ENCODE results near the gene GTF2A1L.

DNA sequence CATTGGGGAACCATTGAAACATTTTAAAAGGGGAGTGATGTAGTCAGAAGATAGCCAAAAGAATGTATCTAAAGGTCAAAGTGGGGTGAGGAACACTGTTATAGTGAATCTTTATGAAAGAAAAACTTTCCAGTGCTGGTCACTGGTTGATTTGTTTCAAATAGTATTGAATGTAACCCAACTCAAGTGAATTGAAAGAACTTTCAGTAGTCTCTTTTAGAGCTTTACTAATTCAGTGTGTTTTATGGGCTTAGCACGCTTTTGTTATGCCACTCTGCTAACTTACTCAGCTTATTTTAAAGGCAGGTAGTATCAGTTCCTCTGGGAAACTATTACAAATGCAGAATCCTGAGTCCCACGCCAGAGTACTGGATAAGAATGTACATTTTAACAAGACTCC is 57.3 kb downstream of the GTF2A1L start:
- TF ChIP-seq, protein P1, sequence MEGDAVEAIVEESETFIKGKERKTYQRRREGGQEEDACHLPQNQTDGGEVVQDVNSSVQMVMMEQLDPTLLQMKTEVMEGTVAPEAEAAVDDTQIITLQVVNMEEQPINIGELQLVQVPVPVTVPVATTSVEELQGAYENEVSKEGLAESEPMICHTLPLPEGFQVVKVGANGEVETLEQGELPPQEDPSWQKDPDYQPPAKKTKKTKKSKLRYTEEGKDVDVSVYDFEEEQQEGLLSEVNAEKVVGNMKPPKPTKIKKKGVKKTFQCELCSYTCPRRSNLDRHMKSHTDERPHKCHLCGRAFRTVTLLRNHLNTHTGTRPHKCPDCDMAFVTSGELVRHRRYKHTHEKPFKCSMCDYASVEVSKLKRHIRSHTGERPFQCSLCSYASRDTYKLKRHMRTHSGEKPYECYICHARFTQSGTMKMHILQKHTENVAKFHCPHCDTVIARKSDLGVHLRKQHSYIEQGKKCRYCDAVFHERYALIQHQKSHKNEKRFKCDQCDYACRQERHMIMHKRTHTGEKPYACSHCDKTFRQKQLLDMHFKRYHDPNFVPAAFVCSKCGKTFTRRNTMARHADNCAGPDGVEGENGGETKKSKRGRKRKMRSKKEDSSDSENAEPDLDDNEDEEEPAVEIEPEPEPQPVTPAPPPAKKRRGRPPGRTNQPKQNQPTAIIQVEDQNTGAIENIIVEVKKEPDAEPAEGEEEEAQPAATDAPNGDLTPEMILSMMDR (conservative IDR thresholded peaks at IDR 0.05; ENCODE audit: low read depth in 2 of 2): no peak
- TF ChIP-seq EZH2phosphoT487 (IDR thresholded peaks at IDR 0.05; ENCODE audit: unreplicated experiment): no peak
- no peak for TF ChIP-seq POLR2AphosphoS5 (IDR thresholded peaks at IDR 0.05; ENCODE audit: low read depth)
- TF ChIP-seq NANOG (IDR thresholded peaks at IDR 0.05; ENCODE audit: borderline replicate concordance): no peak
- TF ChIP-seq EZH2 (IDR thresholded peaks at IDR 0.05; ENCODE audit: low read depth, unreplicated experiment): no peak
- TF ChIP-seq STAT1 (IDR thresholded peaks at IDR 0.05; ENCODE audit: unreplicated experiment): no peak
- TF ChIP-seq CREB1 (CRISPR knock-in tag; IDR thresholded peaks at IDR 0.05; ENCODE audit: low read depth): no peak
- TF ChIP-seq, protein P2, sequence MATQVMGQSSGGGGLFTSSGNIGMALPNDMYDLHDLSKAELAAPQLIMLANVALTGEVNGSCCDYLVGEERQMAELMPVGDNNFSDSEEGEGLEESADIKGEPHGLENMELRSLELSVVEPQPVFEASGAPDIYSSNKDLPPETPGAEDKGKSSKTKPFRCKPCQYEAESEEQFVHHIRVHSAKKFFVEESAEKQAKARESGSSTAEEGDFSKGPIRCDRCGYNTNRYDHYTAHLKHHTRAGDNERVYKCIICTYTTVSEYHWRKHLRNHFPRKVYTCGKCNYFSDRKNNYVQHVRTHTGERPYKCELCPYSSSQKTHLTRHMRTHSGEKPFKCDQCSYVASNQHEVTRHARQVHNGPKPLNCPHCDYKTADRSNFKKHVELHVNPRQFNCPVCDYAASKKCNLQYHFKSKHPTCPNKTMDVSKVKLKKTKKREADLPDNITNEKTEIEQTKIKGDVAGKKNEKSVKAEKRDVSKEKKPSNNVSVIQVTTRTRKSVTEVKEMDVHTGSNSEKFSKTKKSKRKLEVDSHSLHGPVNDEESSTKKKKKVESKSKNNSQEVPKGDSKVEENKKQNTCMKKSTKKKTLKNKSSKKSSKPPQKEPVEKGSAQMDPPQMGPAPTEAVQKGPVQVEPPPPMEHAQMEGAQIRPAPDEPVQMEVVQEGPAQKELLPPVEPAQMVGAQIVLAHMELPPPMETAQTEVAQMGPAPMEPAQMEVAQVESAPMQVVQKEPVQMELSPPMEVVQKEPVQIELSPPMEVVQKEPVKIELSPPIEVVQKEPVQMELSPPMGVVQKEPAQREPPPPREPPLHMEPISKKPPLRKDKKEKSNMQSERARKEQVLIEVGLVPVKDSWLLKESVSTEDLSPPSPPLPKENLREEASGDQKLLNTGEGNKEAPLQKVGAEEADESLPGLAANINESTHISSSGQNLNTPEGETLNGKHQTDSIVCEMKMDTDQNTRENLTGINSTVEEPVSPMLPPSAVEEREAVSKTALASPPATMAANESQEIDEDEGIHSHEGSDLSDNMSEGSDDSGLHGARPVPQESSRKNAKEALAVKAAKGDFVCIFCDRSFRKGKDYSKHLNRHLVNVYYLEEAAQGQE (IDR thresholded peaks at IDR 0.05; ENCODE audit: unreplicated experiment): no peak
